DOHH2 (cell line): Measurements from ENCODE around the gene RPP30.

Experiments used
- CTCF ChIP-seq: fragments of 200-600 bp; sonication (generic); IDR thresholded peaks from one replicate; pipeline ENCODE4 v1.5.1; 2014; ENCODE audit warnings: antibody characterized with exemption, mild to moderate bottlenecking, low read depth, low read length; ENCODE audit not compliant: poor library complexity, severe bottlenecking
- EZH2phosphoT487 ChIP-seq: fragments of 200-600 bp; sonication (generic); IDR thresholded peaks from 2 replicates; pipeline ENCODE4 v1.6.1; 2017; ENCODE audit warnings: borderline replicate concordance, mild to moderate bottlenecking, antibody characterized with exemption, low read length, moderate library complexity, mixed read lengths

GRCh38 chr10:90921906-90922305 lies 50.1 kb downstream of the RPP30 start:
- TF ChIP-seq CTCF: no peak
- no peak for TF ChIP-seq EZH2phosphoT487
